ENCODE data around the gene CAMTA1.

DNA sequence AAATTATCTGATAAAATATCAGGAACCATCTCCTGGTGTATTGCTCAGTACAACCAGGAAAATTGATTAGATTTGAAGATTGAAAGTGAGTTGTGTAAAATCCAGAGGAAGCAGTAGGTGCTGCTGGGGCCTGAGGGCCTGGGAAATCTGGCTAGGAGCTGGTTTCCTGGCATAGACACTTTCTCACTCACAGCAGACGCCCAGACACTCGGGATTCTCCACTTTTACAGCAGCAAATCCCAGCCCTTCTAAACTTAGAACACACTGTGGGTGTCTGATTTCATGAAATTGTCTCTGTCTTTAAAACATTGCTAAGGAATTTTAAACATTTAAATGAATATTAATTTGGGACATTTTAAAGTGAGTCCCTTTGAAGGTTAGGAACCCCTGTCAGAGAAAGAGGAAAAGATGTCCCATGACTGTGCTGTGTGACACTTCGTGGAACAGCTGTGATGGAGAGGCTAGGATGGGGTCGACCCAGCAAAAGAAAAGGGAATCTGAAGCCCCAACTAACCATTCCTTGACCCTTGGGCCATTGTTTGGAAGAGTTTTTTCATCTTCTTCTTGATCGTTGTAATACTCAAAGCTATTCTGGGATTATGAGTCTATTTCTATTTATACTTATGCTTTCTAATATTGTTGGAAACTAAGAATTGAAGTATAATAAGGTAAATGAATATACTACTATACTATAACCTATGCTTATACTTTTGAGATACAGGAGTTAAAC, 936.9 kb downstream of the CAMTA1 start:
- TF ChIP-seq BHLHE40 (IDR thresholded peaks at IDR 0.05; ENCODE audit: borderline replicate concordance) (no peak), ELF4 (IDR thresholded peaks at IDR 0.05) (no peak), SUZ12 (IDR thresholded peaks at IDR 0.05) (no peak), HDGF (IDR thresholded peaks at IDR 0.05; ENCODE audit: borderline replicate concordance) (no peak), FOXM1 (IDR thresholded peaks at IDR 0.05; ENCODE audit: borderline replicate concordance) (no peak)
